Measurements from ENCODE around the gene CRYGN. TPM values are rescaled to one million over a fixed set of nuclear protein-coding genes. Genes with fewer than 3 reads are reported as not detected.

CRYGN gene
- total RNA-seq, 1 donor from 2014 or later, result not detected

DNA sequence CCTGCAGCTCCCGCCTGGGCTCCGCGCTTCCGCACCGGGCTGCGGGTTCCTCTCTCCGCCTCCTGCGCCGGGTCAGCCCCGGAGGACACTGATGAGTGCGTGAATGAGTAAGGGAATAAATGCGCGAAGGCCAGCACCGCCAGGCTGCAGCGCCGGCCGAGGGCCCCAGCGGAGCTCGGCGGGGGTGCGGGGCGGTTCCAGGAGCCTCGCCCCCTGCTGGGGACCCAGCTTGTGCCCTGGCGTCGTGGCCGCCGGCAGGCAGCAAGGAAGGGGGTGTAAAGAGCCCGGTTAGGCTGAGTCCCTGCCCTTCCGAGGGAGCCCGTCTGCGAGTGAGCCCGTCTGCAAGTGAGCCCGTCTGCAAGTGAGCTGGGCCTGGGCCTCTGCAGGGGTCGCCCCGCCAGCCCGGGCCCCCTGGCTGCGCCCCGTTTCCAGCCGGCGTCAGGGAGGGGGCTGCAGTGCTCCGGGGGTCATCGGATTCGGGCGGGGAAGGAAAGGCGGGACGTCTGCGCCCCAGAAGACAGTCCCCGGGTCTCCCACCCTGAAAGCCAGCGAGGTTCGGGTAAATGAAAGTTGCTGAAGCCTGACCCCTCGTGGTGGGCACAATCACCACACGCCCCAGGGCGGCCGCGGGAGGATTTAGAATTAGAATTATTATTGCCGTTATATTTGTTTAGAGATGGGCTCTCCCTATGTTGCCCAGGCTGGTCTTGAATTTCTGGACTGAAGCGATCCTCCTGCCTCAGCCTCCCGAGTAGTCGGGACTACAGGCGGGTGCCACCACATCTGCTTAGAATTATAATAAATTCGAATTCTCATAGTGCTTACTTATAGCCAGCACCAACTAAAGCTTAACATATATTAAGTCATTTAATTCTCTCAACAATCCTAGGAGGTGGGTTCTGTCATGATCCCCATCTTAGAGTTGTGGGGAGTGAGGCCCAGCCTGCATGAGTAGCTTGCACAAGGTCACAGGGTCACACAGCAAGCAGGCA is 8.6 kb upstream of the CRYGN start:
- peak; percentile 91 for ATAC-seq
- Histone ChIP-seq H3K27me3 (no peaks in the 10 kb centered on the region), H3K36me3 (no peaks in the 10 kb centered on the region), H3K27ac (peak overlapping the region; percentile 37), H3K4me3 (peak overlapping the region; percentile 63), H3K4me1 (peaks cover 5% of the 10 kb centered on the region), H3K9me3 (no peaks in the 10 kb centered on the region)
- intact Hi-C loops (cut with DNase I), result loop anchor here (5.0 kb wide), 1 partner anchor 76 kb away; no protein-coding TSS in a partner anchor
- DNase-seq, result peak; percentile 83
- TF ChIP-seq, protein P1, sequence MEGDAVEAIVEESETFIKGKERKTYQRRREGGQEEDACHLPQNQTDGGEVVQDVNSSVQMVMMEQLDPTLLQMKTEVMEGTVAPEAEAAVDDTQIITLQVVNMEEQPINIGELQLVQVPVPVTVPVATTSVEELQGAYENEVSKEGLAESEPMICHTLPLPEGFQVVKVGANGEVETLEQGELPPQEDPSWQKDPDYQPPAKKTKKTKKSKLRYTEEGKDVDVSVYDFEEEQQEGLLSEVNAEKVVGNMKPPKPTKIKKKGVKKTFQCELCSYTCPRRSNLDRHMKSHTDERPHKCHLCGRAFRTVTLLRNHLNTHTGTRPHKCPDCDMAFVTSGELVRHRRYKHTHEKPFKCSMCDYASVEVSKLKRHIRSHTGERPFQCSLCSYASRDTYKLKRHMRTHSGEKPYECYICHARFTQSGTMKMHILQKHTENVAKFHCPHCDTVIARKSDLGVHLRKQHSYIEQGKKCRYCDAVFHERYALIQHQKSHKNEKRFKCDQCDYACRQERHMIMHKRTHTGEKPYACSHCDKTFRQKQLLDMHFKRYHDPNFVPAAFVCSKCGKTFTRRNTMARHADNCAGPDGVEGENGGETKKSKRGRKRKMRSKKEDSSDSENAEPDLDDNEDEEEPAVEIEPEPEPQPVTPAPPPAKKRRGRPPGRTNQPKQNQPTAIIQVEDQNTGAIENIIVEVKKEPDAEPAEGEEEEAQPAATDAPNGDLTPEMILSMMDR (IDR thresholded peaks at IDR 0.05), result peak; percentile 82

DNA sequence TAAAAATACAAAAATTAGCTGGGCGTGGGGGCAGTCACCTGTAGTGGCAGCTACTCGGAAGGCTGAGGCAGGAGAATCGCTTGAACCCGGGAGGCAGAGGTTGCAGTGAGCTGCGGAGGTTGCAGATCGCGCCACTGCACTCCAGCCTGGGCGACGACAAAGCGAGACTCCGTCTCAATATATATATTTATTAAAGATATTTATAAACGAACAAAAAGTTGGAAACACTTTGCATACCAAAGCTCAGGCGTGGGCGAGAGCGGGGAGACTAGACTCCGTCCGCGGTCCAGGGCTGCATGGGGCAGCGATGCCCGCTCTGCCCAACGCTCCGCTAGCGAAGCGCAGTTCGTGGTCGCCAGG is 7.9 kb upstream of the CRYGN start:
- H3K36me3 ChIP-seq, result no peaks in the 10 kb centered on the region
- peak overlapping the region; percentile 63 for H3K4me3 ChIP-seq
- H3K4me1 ChIP-seq, result peaks cover 5% of the 10 kb centered on the region
- no peaks in the 10 kb centered on the region for H3K9me3 ChIP-seq
- DNase-seq (no peak), ATAC-seq (no peak)
- intact Hi-C loops (cut with DNase I), result loop anchor here (5.0 kb wide), 1 partner anchor 76 kb away; no protein-coding TSS in a partner anchor
- H3K27ac ChIP-seq, result no peak overlapping the region
- no peaks in the 10 kb centered on the region for H3K27me3 ChIP-seq
- TF ChIP-seq, protein P1 (IDR thresholded peaks at IDR 0.05), result no peak

DNA sequence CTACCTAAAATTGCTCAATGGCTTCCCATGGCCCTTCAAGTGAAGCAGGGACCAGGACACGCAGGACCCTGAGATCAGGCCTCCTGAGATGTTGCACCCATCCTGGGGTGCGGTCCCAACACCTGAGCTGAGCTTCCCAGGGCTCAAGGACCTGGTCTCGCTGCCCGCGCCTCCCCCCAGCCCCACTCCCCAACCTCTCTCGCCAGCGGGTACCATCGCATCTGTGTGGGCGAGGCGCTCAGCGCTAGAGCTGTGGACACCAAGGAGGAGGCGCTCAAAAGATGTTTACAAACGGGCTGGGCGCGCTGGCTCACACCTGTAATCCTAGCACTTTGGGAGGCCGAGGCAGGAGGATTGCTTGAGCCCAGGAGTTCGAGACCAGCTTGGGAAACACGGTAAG is 7.4 kb upstream of the CRYGN start:
- peaks cover 5% of the 10 kb centered on the region for H3K4me1 ChIP-seq
- peak; percentile 43 for DNase-seq
- H3K4me3 ChIP-seq, result no peak overlapping the region
- intact Hi-C loops (cut with DNase I), result loop anchor here (5.0 kb wide), 1 partner anchor 75 kb away; no protein-coding TSS in a partner anchor
- TF ChIP-seq, protein P1 (IDR thresholded peaks at IDR 0.05), result no peak
- no peak overlapping the region for H3K27ac ChIP-seq
- H3K36me3 ChIP-seq, result no peaks in the 10 kb centered on the region
- no peak for ATAC-seq
- no peaks in the 10 kb centered on the region for H3K27me3 ChIP-seq
- no peaks in the 10 kb centered on the region for H3K9me3 ChIP-seq

DNA sequence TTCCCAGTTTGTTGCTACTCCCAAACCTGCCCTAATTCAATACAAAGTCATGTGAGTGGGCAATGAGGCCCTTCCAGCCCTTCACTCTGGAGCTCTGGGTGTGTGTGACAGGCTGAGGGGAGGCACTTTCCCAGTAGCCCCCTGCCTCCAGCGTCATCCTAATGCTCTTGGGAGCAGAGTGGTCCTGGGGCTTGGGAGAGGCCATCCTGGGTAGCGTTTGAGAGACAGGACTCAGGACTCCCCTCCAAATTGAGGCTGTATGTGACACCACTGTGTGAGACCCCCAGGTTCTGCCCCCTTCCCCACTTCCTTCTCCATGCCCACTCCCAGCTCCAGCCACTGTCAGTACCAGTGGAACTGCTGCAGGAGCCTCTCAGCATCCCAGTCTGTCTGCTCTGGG is 6.5 kb upstream of the CRYGN start:
- Histone ChIP-seq H3K4me3 (no peak overlapping the region), H3K27ac (no peak overlapping the region), H3K9me3 (no peaks in the 10 kb centered on the region), H3K27me3 (no peaks in the 10 kb centered on the region), H3K36me3 (no peaks in the 10 kb centered on the region), H3K4me1 (peaks cover 7% of the 10 kb centered on the region)
- intact Hi-C loops (cut with DNase I), result loop anchor here (5.0 kb wide), 1 partner anchor 74 kb away; no protein-coding TSS in a partner anchor
- TF ChIP-seq, protein P1 (IDR thresholded peaks at IDR 0.05), result no peak
- DNase-seq, result no peak
- ATAC-seq, result no peak

DNA sequence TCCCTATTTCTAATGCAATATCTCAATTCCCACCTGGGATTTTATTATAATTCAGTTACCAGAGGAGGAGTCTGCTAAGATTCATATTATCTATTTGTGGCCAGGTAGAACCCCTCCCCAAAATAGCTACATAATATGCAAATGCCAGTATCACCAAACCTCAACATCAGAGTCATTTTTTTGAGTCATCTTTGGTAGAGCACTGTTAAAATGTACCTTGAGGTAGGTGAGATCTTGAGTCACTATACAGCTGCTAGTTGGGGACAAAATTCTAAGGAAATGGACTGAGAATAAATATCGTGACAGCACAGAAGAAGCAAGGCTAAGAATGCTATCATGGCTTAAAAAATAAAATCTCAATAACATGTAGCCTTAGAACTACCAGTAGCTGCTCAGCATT is 4.7 kb upstream of the CRYGN start:
- TF ChIP-seq, protein P1 (IDR thresholded peaks at IDR 0.05), result no peak

More for the DNA sequence above, 4.7 kb upstream of the CRYGN start:
- peaks cover 17% of the 10 kb centered on the region for H3K4me1 ChIP-seq
- no peak overlapping the region for H3K4me3 ChIP-seq
- DNase-seq, result no peak
- H3K27me3 ChIP-seq, result no peaks in the 10 kb centered on the region
- H3K36me3 ChIP-seq, result no peaks in the 10 kb centered on the region
- H3K27ac ChIP-seq, result no peak overlapping the region
- H3K9me3 ChIP-seq, result no peaks in the 10 kb centered on the region
- intact Hi-C loops (cut with DNase I), result loop anchor here (5.0 kb wide), 1 partner anchor 72 kb away; no protein-coding TSS in a partner anchor
- no peak for ATAC-seq

All from upper lobe of right lung (tissue), 1 donor.